SIG-M5 (cell line): Measurements from ENCODE around the gene MYLK.
"Not testable (repeated sequence)": the region's sequence is repeated elsewhere in the genome, so short reads cannot be mapped to it uniquely, and the experiment has no call there.

Source experiments
- DNase-seq: peaks from one replicate; lab custom pipeline; 2025; lab: John Stamatoyannopoulos, UW

The MYLK gene, protein sequence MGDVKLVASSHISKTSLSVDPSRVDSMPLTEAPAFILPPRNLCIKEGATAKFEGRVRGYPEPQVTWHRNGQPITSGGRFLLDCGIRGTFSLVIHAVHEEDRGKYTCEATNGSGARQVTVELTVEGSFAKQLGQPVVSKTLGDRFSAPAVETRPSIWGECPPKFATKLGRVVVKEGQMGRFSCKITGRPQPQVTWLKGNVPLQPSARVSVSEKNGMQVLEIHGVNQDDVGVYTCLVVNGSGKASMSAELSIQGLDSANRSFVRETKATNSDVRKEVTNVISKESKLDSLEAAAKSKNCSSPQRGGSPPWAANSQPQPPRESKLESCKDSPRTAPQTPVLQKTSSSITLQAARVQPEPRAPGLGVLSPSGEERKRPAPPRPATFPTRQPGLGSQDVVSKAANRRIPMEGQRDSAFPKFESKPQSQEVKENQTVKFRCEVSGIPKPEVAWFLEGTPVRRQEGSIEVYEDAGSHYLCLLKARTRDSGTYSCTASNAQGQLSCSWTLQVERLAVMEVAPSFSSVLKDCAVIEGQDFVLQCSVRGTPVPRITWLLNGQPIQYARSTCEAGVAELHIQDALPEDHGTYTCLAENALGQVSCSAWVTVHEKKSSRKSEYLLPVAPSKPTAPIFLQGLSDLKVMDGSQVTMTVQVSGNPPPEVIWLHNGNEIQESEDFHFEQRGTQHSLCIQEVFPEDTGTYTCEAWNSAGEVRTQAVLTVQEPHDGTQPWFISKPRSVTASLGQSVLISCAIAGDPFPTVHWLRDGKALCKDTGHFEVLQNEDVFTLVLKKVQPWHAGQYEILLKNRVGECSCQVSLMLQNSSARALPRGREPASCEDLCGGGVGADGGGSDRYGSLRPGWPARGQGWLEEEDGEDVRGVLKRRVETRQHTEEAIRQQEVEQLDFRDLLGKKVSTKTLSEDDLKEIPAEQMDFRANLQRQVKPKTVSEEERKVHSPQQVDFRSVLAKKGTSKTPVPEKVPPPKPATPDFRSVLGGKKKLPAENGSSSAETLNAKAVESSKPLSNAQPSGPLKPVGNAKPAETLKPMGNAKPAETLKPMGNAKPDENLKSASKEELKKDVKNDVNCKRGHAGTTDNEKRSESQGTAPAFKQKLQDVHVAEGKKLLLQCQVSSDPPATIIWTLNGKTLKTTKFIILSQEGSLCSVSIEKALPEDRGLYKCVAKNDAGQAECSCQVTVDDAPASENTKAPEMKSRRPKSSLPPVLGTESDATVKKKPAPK (N-terminal part only)

GRCh38 chr3:123884203-123884831 lies at the start of gene MYLK:
Gene MYLK, minus strand, starts transcription at chr3:123884332. Its CDS starts 90,491 bp downstream, at chr3:123793841.
- DNase-seq, result no peak

DNA sequence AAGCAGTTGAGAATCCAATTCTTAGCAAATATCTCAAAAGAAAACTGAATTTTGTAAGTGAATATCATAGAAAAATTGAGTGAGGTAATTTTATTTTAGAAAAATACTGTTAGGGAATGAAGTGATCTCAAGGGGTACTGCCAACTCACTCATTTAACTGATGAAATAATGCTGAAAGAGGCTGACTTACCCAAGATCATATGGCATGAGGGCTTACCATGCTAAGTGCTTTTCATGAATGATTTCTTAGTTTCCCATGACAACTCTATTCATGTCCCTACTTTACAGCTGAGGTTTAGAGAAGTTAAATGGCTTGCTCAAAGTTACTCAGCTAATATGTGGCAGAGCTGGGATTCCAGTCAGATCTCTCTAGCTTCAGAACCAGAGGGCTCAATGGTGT lies 46.3 kb upstream of the MYLK start:
- DNase-seq, result no peak

GRCh38 chr3:123929325-123929724 lies 45.2 kb upstream of the MYLK start:
- DNase-seq, result no peak

- no peak for DNase-seq
These were observed 42.3 kb upstream of the MYLK start for GRCh38 chr3:123926396-123926795.

DNA sequence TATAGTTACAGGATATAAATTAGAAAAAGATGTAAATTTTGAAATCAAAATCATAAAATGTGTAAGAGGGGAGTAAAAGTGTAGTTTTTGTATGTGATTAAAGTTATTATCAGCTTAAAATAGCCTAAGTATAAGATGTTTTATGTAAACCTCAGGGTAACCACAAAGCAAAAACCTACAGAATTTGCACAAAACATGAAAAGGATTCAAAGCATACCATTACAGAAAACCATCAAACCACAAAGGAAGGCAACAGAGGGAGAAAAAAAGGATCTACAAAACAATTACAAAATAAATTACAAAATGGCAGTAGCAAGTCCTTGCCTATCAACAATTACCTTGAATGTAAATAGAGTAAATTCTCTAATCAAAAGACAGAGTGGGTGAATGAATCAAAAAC lies 36.7 kb upstream of the MYLK start:
- no peak for DNase-seq

- DNase-seq, result no peak
These were observed 36.3 kb upstream of the MYLK start for GRCh38 chr3:123920383-123920782.

- DNase-seq, result no peak
These were observed 35.2 kb upstream of the MYLK start for GRCh38 chr3:123919353-123919752.

DNA sequence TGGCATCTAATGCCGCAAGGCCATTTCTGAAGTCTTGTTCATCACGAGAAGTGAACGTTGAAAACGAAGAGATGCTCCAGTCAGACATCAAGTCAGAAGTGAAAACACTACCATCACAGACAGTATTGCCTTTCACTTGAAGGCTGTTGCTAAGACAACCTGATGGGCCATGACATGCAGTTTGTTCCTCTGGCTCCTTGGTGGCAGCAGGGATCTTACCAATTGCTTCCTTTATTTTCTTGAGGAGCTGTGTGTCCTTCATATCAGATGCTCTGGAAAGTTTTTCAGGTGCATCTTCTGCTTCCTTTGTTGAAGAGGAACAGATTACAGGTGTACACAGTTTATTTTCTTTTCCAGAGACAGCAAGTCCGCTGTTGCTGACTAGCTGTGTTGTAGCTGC lies 30.7 kb upstream of the MYLK start:
- no peak for DNase-seq

DNA sequence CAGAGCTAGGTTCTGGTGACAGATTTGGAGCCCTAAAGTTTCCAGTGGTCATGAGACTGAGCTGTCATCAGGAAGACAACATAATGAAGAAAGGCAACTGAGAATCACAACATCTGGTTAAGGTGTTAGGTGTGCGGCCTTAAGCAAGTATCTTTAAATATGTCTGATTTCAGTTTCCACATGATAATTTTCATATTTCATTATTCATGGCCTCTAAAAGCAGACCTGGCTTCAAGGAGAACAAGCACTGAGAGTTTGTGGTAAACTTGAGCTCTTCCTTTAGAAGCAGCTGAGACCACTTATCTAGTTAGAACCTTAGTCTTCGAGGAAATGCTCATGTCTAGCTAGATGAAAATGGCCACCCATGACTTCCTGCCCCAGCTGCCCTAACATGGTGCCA lies 25.7 kb upstream of the MYLK start:
- no peak for DNase-seq

GRCh38 chr3:123907720-123908119 lies 23.6 kb upstream of the MYLK start:
- no peak for DNase-seq

DNA sequence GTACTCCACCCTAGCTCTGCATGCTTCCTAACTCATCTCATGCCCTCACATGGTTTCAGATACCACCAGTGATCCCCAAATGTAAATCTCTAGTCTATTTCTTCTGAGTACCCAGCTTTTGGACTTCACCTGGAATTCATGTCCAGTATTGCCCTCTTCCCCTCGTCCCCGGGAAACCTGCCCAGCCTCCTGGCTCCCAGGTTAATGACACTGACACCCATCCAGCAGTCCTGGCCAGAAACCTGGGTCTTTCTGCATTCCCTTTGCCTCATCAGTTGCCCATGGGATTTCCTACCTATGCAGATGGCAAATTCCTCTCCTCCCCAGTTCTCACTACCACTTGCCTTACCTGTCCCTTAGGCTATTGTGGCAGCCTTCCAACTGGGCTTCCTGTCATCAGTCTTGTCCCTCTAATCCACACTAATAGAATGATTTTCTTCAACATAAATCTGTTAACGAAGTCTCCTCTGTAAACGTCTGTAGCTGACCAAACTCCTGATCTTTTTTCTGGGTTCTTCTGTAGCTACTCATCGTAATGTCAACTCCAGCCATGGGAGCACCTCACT lies 15.3 kb upstream of the MYLK start:
- DNase-seq, result no peak

- no peak for DNase-seq
These were observed 8.9 kb upstream of the MYLK start for GRCh38 chr3:123893012-123893411.

DNA sequence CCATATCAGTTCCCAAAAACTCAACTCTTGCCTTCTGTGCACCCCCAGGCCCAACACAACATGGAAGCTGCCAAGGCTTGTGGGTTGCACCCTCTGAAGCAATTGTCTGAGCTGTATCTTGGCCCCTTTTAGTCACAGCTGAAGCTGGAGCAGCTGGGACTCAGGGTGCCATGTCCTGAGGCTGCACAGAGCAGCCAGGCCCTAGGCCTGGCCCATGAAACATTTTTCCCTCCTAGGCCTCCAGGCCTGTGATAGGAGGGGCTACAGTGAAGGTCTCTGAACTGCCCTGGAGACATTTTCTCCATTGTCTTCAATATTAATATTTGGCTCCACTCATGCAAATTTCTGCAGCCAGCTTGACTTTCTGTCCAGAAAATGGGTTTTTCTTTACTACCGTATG lies 8.1 kb upstream of the MYLK start:
- DNase-seq, result no peak

GRCh38 chr3:123890991-123891390 lies 6.9 kb upstream of the MYLK start:
- not testable (repeated sequence) for DNase-seq

DNA sequence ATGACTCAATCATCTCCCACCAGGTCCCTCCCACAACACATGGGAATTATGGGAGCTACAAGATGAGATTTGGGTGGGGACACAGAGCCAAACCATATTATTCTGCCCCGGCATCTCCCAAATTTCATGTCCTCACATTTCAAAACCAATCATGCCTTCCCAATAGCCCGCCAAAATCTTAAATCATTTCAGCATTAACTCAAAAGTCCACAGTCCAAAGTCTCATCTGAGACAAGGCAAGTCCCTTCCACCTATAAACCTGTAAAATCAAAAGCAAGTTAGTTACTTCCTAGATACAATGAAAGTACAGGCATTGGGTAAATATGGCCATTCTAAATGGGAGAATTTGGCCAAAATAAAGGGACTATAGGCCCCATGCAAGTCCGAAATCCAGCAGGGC lies 6.0 kb upstream of the MYLK start:
- DNase-seq, result not testable (repeated sequence)

DNA sequence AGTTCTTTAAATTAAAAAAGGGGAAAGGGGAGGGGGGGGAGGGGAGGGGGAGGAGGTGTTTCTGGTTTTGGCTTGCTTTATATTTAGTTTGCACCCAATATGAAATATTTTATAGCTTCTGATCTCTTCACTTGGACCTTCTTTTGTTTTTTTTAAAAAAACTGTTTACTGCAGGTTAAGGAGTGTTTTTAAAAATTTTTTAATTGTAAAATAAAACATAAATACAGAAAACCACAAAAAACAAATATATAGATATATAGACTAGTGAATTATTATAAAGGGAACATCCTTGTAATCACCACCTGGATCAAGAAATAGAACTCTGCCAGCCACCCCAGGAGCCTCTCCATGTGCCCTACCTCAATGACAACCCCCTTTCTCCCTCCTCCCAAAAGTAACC lies 861 bp upstream of the MYLK start:
- DNase-seq, result no peak

DNA sequence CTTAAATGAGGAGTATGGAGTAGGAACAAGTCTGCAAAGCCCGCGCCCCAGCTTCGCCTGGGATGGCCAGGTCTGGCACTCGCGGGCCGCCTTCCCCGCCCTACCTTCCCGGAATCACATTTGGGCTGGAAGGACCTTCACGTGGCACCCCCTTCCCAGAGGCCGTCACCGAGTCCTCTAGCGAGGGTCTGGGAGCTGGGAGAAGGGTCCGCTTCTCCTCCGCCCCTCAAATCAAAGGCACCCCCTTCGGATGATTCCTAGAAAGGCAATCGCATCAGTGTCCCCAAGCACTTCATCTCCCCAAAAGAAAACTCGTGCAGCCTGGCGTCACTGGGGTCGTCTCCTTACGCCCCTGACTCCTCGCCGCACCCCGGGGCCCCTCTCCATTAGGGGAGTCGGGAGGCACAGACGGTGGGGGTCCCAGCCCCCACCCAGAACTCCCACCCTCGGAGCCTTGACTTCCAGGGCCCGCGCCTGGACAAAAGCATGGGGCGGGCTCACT lies 380 bp downstream of the MYLK start:
- no peak for DNase-seq

GRCh38 chr3:123883111-123883510 lies 1.0 kb downstream of the MYLK start:
- no peak for DNase-seq

GRCh38 chr3:123881771-123882170 lies 2.4 kb downstream of the MYLK start:
- no peak for DNase-seq

DNA sequence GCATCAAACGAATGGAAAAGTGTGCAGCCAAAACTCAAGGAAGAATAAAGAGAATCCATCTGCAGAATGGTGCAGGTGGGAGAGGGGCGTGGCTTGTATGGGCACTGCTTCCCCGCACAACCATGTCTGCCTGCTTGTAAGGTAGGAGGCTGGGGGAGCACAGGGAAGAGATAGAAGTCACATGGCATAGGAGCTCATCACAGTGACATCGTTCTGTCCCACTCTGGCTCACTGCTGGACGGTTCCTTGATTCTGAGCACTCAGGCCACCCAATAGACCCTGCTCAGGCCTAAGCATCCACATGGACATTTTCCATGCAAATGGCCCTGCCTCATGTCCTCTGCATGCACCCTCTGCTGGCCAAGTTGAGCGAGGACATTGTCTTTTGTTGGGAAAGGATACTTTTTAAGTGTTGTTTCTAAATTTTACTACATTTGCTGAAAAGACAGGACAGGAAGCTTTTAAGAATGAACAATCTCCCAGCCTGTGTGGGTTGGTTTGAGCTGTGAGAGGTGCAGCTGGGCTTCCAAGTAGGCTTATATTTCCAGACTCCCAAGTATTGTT lies 3.1 kb downstream of the MYLK start:
- DNase-seq, result no peak

- DNase-seq, result no peak
These were observed 5.3 kb downstream of the MYLK start for GRCh38 chr3:123878807-123879206.
